H9 (cell line): ENCODE data around the gene RTTN. TPM values are rescaled to one million over a fixed set of nuclear protein-coding genes. Genes with fewer than 3 reads are reported as not detected.
A peak's percentile ranks its signal among the peaks of the same experiment; 100 is the strongest.

Experiments
- DNase-seq: peaks from one replicate; pipeline ENCODE4 v3.0.0-alpha.2; 2017
- H2AFZ ChIP-seq: one replicate; pipeline ENCODE4 v1.6.1; 2013; ENCODE audit warnings: mild to moderate bottlenecking, low read length, control low read depth, moderate library complexity
- H2AK5ac ChIP-seq: 2 replicates; pipeline ENCODE4 v1.6.1; 2013; ENCODE audit warnings: low read length, control low read depth, mixed read lengths; ENCODE audit not compliant: insufficient read length
- H2BK120ac ChIP-seq: one replicate; pipeline ENCODE4 v1.6.1; 2013; ENCODE audit warnings: low read depth, mild to moderate bottlenecking, low read length, control low read depth, inconsistent platforms; ENCODE audit not compliant: poor library complexity, severe bottlenecking
- H2BK12ac ChIP-seq: 2 replicates; pipeline ENCODE4 v1.6.1; 2013; ENCODE audit warnings: low read length, control low read depth, mixed read lengths, low read depth; ENCODE audit not compliant: insufficient read length
- H2BK15ac ChIP-seq: 2 replicates; pipeline ENCODE4 v1.6.1; 2013; ENCODE audit warnings: low read depth, low read length, control low read depth
- H2BK20ac ChIP-seq: one replicate; pipeline ENCODE4 v1.6.1; 2013; ENCODE audit warnings: low read depth, mild to moderate bottlenecking, low read length, control low read depth, inconsistent platforms; ENCODE audit not compliant: poor library complexity, severe bottlenecking
- H2BK5ac ChIP-seq: 2 replicates; pipeline ENCODE4 v1.6.1; 2013; ENCODE audit warnings: low read length, control low read depth, mixed read lengths; ENCODE audit not compliant: insufficient read length
- H3K14ac ChIP-seq: 2 replicates; pipeline ENCODE4 v1.6.1; 2013; ENCODE audit warnings: low read length, control low read depth; ENCODE audit not compliant: insufficient read depth
- H3K18ac ChIP-seq: 2 replicates; pipeline ENCODE4 v1.6.1; 2013; ENCODE audit warnings: low read depth, mild to moderate bottlenecking, mixed read lengths, low read length, control low read depth; ENCODE audit not compliant: insufficient read length
- H3K23ac ChIP-seq: 2 replicates; pipeline ENCODE4 v1.6.1; 2013; ENCODE audit warnings: low read length, control low read depth, mixed read lengths, low read depth; ENCODE audit not compliant: insufficient read length
- H3K23me2 ChIP-seq: 2 replicates; pipeline ENCODE4 v1.6.1; 2013; ENCODE audit warnings: low read depth, mild to moderate bottlenecking, mixed read lengths, low read length, control low read depth; ENCODE audit not compliant: insufficient read length, poor library complexity, severe bottlenecking
- H3K27ac ChIP-seq: 2 replicates; pipeline ENCODE4 v1.5.1; 2013; ENCODE audit warnings: low read length, control low read depth, mixed read lengths, low read depth; ENCODE audit not compliant: insufficient read length
- H3K27me3 ChIP-seq: 2 replicates; pipeline ENCODE4 v1.6.1; 2013; ENCODE audit warnings: low read length, control low read depth, inconsistent platforms; ENCODE audit not compliant: insufficient read depth
- H3K4ac ChIP-seq: 2 replicates; pipeline ENCODE4 v1.6.1; 2013; ENCODE audit warnings: low read depth, mild to moderate bottlenecking, control low read depth, inconsistent platforms, low read length, moderate library complexity
- H3K4me1 ChIP-seq: 2 replicates; pipeline ENCODE4 v1.6.1; 2013; ENCODE audit warnings: low read length, control low read depth, inconsistent platforms; ENCODE audit not compliant: insufficient read depth
- H3K4me2 ChIP-seq: 2 replicates; pipeline ENCODE4 v1.6.1; 2013; ENCODE audit warnings: low read length, control low read depth, mixed read lengths; ENCODE audit not compliant: insufficient read length, insufficient read depth
- H3K56ac ChIP-seq: 2 replicates; pipeline ENCODE4 v1.6.1; 2013; ENCODE audit warnings: low read depth, mild to moderate bottlenecking, mixed read lengths, low read length, control low read depth; ENCODE audit not compliant: insufficient read length
- H3K79me1 ChIP-seq: 2 replicates; pipeline ENCODE4 v1.6.1; 2013; ENCODE audit warnings: low read depth, mild to moderate bottlenecking, moderate library complexity, low read length, control low read depth, inconsistent platforms; ENCODE audit not compliant: insufficient read depth, poor library complexity, severe bottlenecking
- H3K79me2 ChIP-seq: 2 replicates; pipeline ENCODE4 v1.6.1; 2013; ENCODE audit warnings: low read length, control low read depth, inconsistent platforms; ENCODE audit not compliant: insufficient read depth
- H3K9ac ChIP-seq: 2 replicates; pipeline ENCODE4 v1.6.1; 2013; ENCODE audit warnings: low read length, control low read depth, mixed read lengths; ENCODE audit not compliant: insufficient read length; ENCODE audit errors: extremely low read depth
- H3K9me3 ChIP-seq: one replicate; pipeline ENCODE4 v1.6.1; 2013; ENCODE audit warnings: low read depth, low read length, inconsistent platforms; ENCODE audit not compliant: control insufficient read depth
- H3T11ph ChIP-seq: one replicate; pipeline ENCODE4 v1.6.1; 2013; ENCODE audit warnings: mild to moderate bottlenecking, low read length, control low read depth, inconsistent platforms
- H4K20me1 ChIP-seq: one replicate; pipeline ENCODE4 v1.6.1; 2013; ENCODE audit not compliant: control insufficient read depth, insufficient read length, insufficient read depth
- H4K5ac ChIP-seq: 2 replicates; pipeline ENCODE4 v1.6.1; 2013; ENCODE audit warnings: low read depth, mild to moderate bottlenecking, mixed read lengths, low read length, control low read depth; ENCODE audit not compliant: insufficient read length
- H4K8ac ChIP-seq: replicated peaks from 2 replicates; pipeline ENCODE4 v1.6.1; 2013; ENCODE audit warnings: low read length, control low read depth, mixed read lengths, low read depth; ENCODE audit not compliant: insufficient read length
- H4K91ac ChIP-seq: 2 replicates; pipeline ENCODE4 v1.6.1; 2013; ENCODE audit warnings: low read depth, mild to moderate bottlenecking, moderate library complexity, mixed read lengths, low read length, control low read depth; ENCODE audit not compliant: insufficient read length
- H3K27ac Mint-ChIP-seq, 3 experiments: 2 replicates in 2 of 3; 3 replicates in 1 of 3; pipeline ENCODE4 v1.8.0; 2020 to 2021; ENCODE audit warnings: mixed read lengths in 3 of 3, mild to moderate bottlenecking in 1 of 3, moderate library complexity in 1 of 3
- H3K27me3 Mint-ChIP-seq: 2 replicates; pipeline ENCODE4 v1.8.0; 2021; ENCODE audit warnings: low read depth, mild to moderate bottlenecking, moderate library complexity, mixed read lengths
- H3K36me3 Mint-ChIP-seq, 3 experiments: 2 replicates in 2 of 3; 3 replicates in 1 of 3; pipeline ENCODE4 v1.8.0; 2020 to 2021; ENCODE audit warnings: low read depth in 3 of 3, mixed read lengths in 3 of 3; ENCODE audit not compliant: insufficient read depth in 1 of 3
- H3K4me1 Mint-ChIP-seq, 2 experiments: 2 replicates each; pipeline ENCODE4 v1.8.0; 2020; ENCODE audit warnings: mixed read lengths in 2 of 2
- H3K4me3 Mint-ChIP-seq, 2 experiments: 2 replicates in 1 of 2; 3 replicates in 1 of 2; pipeline ENCODE4 v1.8.0; 2020 to 2021; ENCODE audit warnings: mild to moderate bottlenecking in 2 of 2, mixed read lengths in 2 of 2, moderate library complexity in 1 of 2
- H3K9me3 Mint-ChIP-seq, 2 experiments: 2 replicates in 1 of 2; 3 replicates in 1 of 2; pipeline ENCODE4 v1.8.0; 2020; ENCODE audit warnings: mild to moderate bottlenecking in 2 of 2, mixed read lengths in 2 of 2, moderate library complexity in 1 of 2
- WGBS: extraction: QIAGEN DNeasy Blood & Tissue Kit; methylation state at CpG from one replicate; pipeline ENCODE4 v1.1.7; 2013; ENCODE audit warnings: missing lambda C conversion rate, low lambda C conversion rate, mixed read lengths; ENCODE audit not compliant: insufficient read length; ENCODE audit errors: extremely low coverage; 5-methylcytosine and 5-hydroxymethylcytosine counted together
- total RNA-seq: library from RNA; stranded (reverse); gene quantifications from 2 replicates; pipeline ENCODE4 v1.2.1, GENCODE V29; 2021
- TF ChIP-seq, protein P1 (sequence below): fragments of 200-600 bp; sonication (generic); conservative IDR thresholded peaks from 3 replicates; pipeline ENCODE4 v1.8.0; 2021; ENCODE audit warnings: antibody characterized with exemption, mild to moderate bottlenecking

The RTTN gene
- total RNA-seq, 1 experiment from 2014 or later, result 17.6 TPM

DNA sequence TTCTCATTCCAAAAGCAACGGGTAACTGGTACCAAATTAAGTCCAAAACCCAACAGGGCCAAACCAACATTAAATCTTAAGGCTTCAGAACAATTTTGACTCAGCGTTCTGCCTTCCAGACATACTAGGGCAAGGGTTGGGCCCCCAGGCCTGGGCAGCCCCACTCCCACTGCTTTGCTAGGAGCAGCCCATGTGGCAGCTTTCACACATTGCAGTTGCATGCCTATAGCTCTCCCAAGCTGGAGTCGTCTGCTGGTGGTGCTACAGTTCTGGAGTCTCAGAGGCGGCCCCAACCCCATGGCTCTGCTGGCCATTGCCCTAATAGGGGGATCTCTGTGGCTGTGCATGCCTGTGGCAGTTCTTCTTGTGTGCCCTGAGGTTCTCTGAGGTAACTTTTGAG lies 220.2 kb downstream of the RTTN start:
- no peak overlapping the region for H3K4me2 ChIP-seq
- no peak overlapping the region for H3K4ac ChIP-seq
- no peak overlapping the region for H4K8ac ChIP-seq
- Mint-ChIP-seq H3K4me1 (peaks cover 27 to 29% of the 10 kb centered on the region in 2 experiments), H3K9me3 (no peaks in the 10 kb centered on the region; a peak in 2 of 5 replicates), H3K27me3 (no peaks in the 10 kb centered on the region), H3K4me3 (no peak overlapping the region), H3K36me3 (peaks cover 2 to 23% (median 3%) of the 10 kb centered on the region in 3 experiments; a peak in 4 of 7 replicates), H3K27ac (no peak overlapping the region)
- H2BK12ac ChIP-seq, result no peak overlapping the region
- H3T11ph ChIP-seq, result no peak overlapping the region
- no peaks in the 10 kb centered on the region for H3K79me2 ChIP-seq
- H2AK5ac ChIP-seq, result no peak overlapping the region
- H3K9me3 ChIP-seq, result no peaks in the 10 kb centered on the region
- no peak overlapping the region for H2AFZ ChIP-seq
- no peak overlapping the region for H3K56ac ChIP-seq
- H2BK15ac ChIP-seq, result no peak overlapping the region
- H3K4me1 ChIP-seq, result no peaks in the 10 kb centered on the region; the same call in none of the 2 replicates
- no peak overlapping the region for H4K5ac ChIP-seq
- H2BK5ac ChIP-seq, result no peak overlapping the region
- no CpG with 5 or more reads among the region's 4 CpGs for WGBS
- no peak overlapping the region for H3K23ac ChIP-seq
- no peak overlapping the region for H3K18ac ChIP-seq
- no peak overlapping the region for H3K14ac ChIP-seq
- H2BK120ac ChIP-seq, result no peak overlapping the region
- peak; percentile 57 for DNase-seq
- H3K27me3 ChIP-seq, result no peaks in the 10 kb centered on the region
- TF ChIP-seq, protein P1, sequence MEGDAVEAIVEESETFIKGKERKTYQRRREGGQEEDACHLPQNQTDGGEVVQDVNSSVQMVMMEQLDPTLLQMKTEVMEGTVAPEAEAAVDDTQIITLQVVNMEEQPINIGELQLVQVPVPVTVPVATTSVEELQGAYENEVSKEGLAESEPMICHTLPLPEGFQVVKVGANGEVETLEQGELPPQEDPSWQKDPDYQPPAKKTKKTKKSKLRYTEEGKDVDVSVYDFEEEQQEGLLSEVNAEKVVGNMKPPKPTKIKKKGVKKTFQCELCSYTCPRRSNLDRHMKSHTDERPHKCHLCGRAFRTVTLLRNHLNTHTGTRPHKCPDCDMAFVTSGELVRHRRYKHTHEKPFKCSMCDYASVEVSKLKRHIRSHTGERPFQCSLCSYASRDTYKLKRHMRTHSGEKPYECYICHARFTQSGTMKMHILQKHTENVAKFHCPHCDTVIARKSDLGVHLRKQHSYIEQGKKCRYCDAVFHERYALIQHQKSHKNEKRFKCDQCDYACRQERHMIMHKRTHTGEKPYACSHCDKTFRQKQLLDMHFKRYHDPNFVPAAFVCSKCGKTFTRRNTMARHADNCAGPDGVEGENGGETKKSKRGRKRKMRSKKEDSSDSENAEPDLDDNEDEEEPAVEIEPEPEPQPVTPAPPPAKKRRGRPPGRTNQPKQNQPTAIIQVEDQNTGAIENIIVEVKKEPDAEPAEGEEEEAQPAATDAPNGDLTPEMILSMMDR, result peak; percentile 42
- H2BK20ac ChIP-seq, result no peak overlapping the region
- no peaks in the 10 kb centered on the region for H3K79me1 ChIP-seq
- no peak overlapping the region for H3K9ac ChIP-seq
- no peaks in the 10 kb centered on the region for H4K20me1 ChIP-seq
- H3K23me2 ChIP-seq, result no peaks in the 10 kb centered on the region
- no peak overlapping the region for H4K91ac ChIP-seq
- no peak overlapping the region for H3K27ac ChIP-seq
